Keratinocyte (primary cell): ENCODE data around the gene COPS8. TPM values are rescaled to one million over a fixed set of nuclear protein-coding genes. Genes with fewer than 3 reads are reported as not detected.

Experiments
- DNase-seq: peaks from one replicate; pipeline ENCODE4 v3.0.0-alpha.2; 2011; ENCODE audit warnings: low read depth, missing footprints, low spot score
- FAIRE-seq: peaks from 2 replicates; lab custom pipeline; 2011; peaks lifted over from hg19 to GRCh38; lab: Jason Lieb, UNC
- H2AFZ ChIP-seq: 2 replicates; pipeline ENCODE4 v1.6.0; 2012; ENCODE audit warnings: low read length, control low read depth, inconsistent platforms; ENCODE audit not compliant: control insufficient read depth
- H3K27ac ChIP-seq: 2 replicates; pipeline ENCODE4 v1.5.1; 2011; ENCODE audit warnings: low read length; ENCODE audit not compliant: control insufficient read depth, insufficient read depth
- H3K27me3 ChIP-seq: 3 replicates; pipeline ENCODE4 v1.6.0; 2011; ENCODE audit warnings: low read length; ENCODE audit not compliant: control insufficient read depth, insufficient read depth; ENCODE audit errors: extremely low read depth
- H3K36me3 ChIP-seq, 2 experiments: 2 replicates in 1 of 2; 3 replicates in 1 of 2; pipeline ENCODE4 v1.5.1; 2011; ENCODE audit warnings: low read length in 2 of 2, mild to moderate bottlenecking in 1 of 2; ENCODE audit not compliant: control insufficient read depth in 2 of 2, insufficient read depth in 2 of 2; ENCODE audit errors: extremely low read depth in 1 of 2
- H3K4me1 ChIP-seq: 3 replicates; pipeline ENCODE4 v1.5.1; 2011; ENCODE audit warnings: low read length; ENCODE audit not compliant: control insufficient read depth, insufficient read depth; ENCODE audit errors: extremely low read depth
- H3K4me2 ChIP-seq: 3 replicates; pipeline ENCODE4 v1.6.0; 2011; ENCODE audit warnings: low read depth, low read length; ENCODE audit not compliant: control insufficient read depth, insufficient read depth; ENCODE audit errors: extremely low read depth
- H3K4me3 ChIP-seq, 3 experiments: fragments of 200-600 bp in 1 of 3; sonication (generic) in 1 of 3; 2 replicates in 2 of 3; 3 replicates in 1 of 3; pipeline ENCODE4 v1.5.1; 2011 to 2016; ENCODE audit warnings: low read length in 3 of 3, mild to moderate bottlenecking in 3 of 3, control low read depth in 2 of 3, inconsistent platforms in 1 of 3, low read depth in 1 of 3, mixed read lengths in 1 of 3, mixed run types in 1 of 3, moderate library complexity in 1 of 3; ENCODE audit not compliant: control insufficient read depth in 2 of 3, insufficient read depth in 2 of 3; ENCODE audit errors: extremely low read depth in 1 of 3
- H3K79me2 ChIP-seq: 2 replicates; pipeline ENCODE4 v1.6.0; 2012; ENCODE audit warnings: low read length; ENCODE audit not compliant: control insufficient read depth, insufficient read depth
- H3K9ac ChIP-seq: 3 replicates; pipeline ENCODE4 v1.6.0; 2011; ENCODE audit warnings: low read length; ENCODE audit not compliant: control insufficient read depth, insufficient read depth; ENCODE audit errors: extremely low read depth
- H3K9me1 ChIP-seq: 3 replicates; pipeline ENCODE4 v1.6.0; 2011; ENCODE audit warnings: low read length; ENCODE audit not compliant: control insufficient read depth, insufficient read depth; ENCODE audit errors: extremely low read depth
- H3K9me3 ChIP-seq: 2 replicates; pipeline ENCODE4 v1.5.1; 2012; ENCODE audit warnings: low read depth, low read length; ENCODE audit not compliant: control insufficient read depth
- H4K20me1 ChIP-seq: 3 replicates; pipeline ENCODE4 v1.6.0; 2011; ENCODE audit warnings: low read length; ENCODE audit not compliant: control insufficient read depth, insufficient read depth; ENCODE audit errors: extremely low read depth
- EZH2 ChIP-seq: IDR thresholded peaks from one replicate; pipeline ENCODE4 v1.6.1; 2012; ENCODE audit warnings: inconsistent platforms, mild to moderate bottlenecking, low read length, moderate library complexity
- dilution Hi-C: fragments of 300-500 bp; cut with MboI; formaldehyde crosslinking; loops from one replicate; pipeline ENCODE4 v1.7.0; 2020; ENCODE audit warnings: low sequenced_read_pairs; ENCODE audit not compliant: extremely low pct_ligation_motif_present
- polyA plus RNA-seq, 5 experiments: library from polyadenylated mRNA; depleted of rRNA in 3 of 5; stranded (reverse) in 3 of 5; stranded (forward) in 1 of 5; unstranded in 1 of 5; fragments of >200 nt; gene quantifications; 1 replicate in 1 of 5; 2 replicates in 3 of 5; 3 replicates in 1 of 5; pipeline versions ENCODE4 v1.2.1 to v1.2.3, GENCODE V29; 2011 to 2012; ENCODE audit warnings: missing spikeins in 2 of 5, low read depth in 1 of 5, low replicate concordance in 1 of 5
- TF ChIP-seq, protein P1 (sequence below), 3 experiments: IDR thresholded peaks in 1 of 3; conservative IDR thresholded peaks in 1 of 3; optimal IDR thresholded peaks in 1 of 3; 2 replicates in 2 of 3; 3 replicates in 1 of 3; pipeline versions ENCODE3 to v1.5.1; 2011; ENCODE audit warnings: low read length in 3 of 3, mild to moderate bottlenecking in 3 of 3, moderate library complexity in 2 of 3, control low read depth in 1 of 3, inconsistent platforms in 1 of 3; ENCODE audit not compliant: insufficient read depth in 2 of 3; ENCODE audit errors: extremely low read depth in 1 of 3

The COPS8 gene
- polyA plus RNA-seq, 1 donor (not counting 4 experiments of a cell fraction or from before 2014, with no cell fraction given): 136 TPM

DNA sequence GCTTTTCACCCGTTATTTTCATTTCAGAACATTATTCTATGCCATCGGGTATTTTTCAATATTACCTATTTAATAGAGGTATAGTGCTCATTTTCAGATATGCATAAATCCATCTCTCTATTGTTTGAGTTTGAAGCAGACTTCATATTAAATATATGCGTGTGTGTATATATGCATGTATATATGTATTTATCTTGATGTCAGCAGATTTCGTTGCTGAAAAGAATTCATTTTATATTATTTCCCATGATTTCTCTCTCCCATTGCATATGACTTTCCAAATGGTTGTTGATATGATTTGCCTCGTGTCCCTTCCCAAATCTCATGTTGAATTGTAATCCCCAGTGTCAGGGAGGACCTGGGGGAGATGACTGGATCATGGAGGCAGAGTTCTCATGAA lies 28.6 kb upstream of the COPS8 start:
- no peak overlapping the region for H3K4me2 ChIP-seq
- no peaks in the 10 kb centered on the region for H3K27me3 ChIP-seq

DNA sequence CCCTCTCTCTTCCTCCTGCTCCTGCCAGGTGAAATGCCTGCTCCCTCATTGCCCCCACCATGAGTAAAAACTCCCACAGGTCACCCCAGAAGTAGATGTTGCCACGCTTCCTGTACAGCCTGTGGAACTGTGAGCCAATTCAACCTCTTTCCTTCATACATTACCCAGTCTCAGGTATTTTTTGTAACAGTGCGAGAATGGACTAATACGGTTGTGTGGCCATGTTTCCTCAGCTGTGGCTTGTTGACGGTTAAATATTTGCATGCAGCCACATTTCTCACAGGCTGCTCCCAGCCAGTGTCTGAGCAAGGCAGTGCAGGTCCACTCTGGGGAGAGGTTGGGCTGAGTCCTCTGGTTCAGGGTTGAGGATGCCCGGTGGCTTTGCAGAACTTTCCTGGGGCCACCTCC lies 27.8 kb upstream of the COPS8 start:
- no peaks in the 10 kb centered on the region for H3K27me3 ChIP-seq
- H3K4me2 ChIP-seq: no peak overlapping the region
- H3K9ac ChIP-seq: no peak overlapping the region
- no peak overlapping the region for H3K4me3 ChIP-seq
- DNase-seq (no peak), FAIRE-seq (no peak)
- no peak overlapping the region for H3K27ac ChIP-seq
- H3K9me3 ChIP-seq: no peaks in the 10 kb centered on the region
- dilution Hi-C loops: no loop called here
- H3K4me1 ChIP-seq: no peaks in the 10 kb centered on the region
- H3K9me1 ChIP-seq: no peaks in the 10 kb centered on the region
- TF ChIP-seq, protein P1, sequence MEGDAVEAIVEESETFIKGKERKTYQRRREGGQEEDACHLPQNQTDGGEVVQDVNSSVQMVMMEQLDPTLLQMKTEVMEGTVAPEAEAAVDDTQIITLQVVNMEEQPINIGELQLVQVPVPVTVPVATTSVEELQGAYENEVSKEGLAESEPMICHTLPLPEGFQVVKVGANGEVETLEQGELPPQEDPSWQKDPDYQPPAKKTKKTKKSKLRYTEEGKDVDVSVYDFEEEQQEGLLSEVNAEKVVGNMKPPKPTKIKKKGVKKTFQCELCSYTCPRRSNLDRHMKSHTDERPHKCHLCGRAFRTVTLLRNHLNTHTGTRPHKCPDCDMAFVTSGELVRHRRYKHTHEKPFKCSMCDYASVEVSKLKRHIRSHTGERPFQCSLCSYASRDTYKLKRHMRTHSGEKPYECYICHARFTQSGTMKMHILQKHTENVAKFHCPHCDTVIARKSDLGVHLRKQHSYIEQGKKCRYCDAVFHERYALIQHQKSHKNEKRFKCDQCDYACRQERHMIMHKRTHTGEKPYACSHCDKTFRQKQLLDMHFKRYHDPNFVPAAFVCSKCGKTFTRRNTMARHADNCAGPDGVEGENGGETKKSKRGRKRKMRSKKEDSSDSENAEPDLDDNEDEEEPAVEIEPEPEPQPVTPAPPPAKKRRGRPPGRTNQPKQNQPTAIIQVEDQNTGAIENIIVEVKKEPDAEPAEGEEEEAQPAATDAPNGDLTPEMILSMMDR (optimal IDR thresholded peaks at IDR 0.05 in 1 of 3, IDR thresholded peaks at IDR 0.05 in 1 of 3, conservative IDR thresholded peaks at IDR 0.05 in 1 of 3; ENCODE audit: extremely low read depth in 1 of 3, insufficient read depth in 2 of 3, low read length in 3 of 3): no peak
- TF ChIP-seq EZH2: no peak
- no peak overlapping the region for H2AFZ ChIP-seq
- no peaks in the 10 kb centered on the region for H3K36me3 ChIP-seq
- H4K20me1 ChIP-seq: no peaks in the 10 kb centered on the region
- H3K79me2 ChIP-seq: no peaks in the 10 kb centered on the region

More for the DNA sequence above, 28.6 kb upstream of the COPS8 start:
- no peaks in the 10 kb centered on the region for H3K36me3 ChIP-seq
- no peaks in the 10 kb centered on the region for H3K9me3 ChIP-seq
- no peaks in the 10 kb centered on the region for H3K79me2 ChIP-seq
- H2AFZ ChIP-seq: no peak overlapping the region
- TF ChIP-seq EZH2: no peak
- TF ChIP-seq, protein P1 (optimal IDR thresholded peaks at IDR 0.05 in 1 of 3, IDR thresholded peaks at IDR 0.05 in 1 of 3, conservative IDR thresholded peaks at IDR 0.05 in 1 of 3; ENCODE audit: extremely low read depth in 1 of 3, insufficient read depth in 2 of 3, low read length in 3 of 3): no peak
- no peak for FAIRE-seq
- no peak for DNase-seq
- dilution Hi-C loops: no loop called here
- no peak overlapping the region for H3K9ac ChIP-seq
- no peaks in the 10 kb centered on the region for H3K9me1 ChIP-seq
- H3K4me1 ChIP-seq: no peaks in the 10 kb centered on the region
- no peak overlapping the region for H3K4me3 ChIP-seq
- H3K27ac ChIP-seq: no peak overlapping the region
- no peaks in the 10 kb centered on the region for H4K20me1 ChIP-seq
